A549 (cell line): ENCODE data around the gene GRID1. TPM values are rescaled to one million over a fixed set of nuclear protein-coding genes. Genes with fewer than 3 reads are reported as not detected.

Source experiments
- ATAC-seq, 2 experiments: fragments of 200-7000 bp in 1 of 2; fragments of >200 bp in 1 of 2; cut with Nextera tagmentation in 1 of 2; cut with Tn5 transposase in 1 of 2; 3 replicates each; pipeline versions ENCODE4 v1.8.0 to v1.9.1; 2018 to 2020; ENCODE audit warnings: mild to moderate bottlenecking in 1 of 2, moderate library complexity in 1 of 2
- CTCF ChIA-PET: fragments of 300-600 bp; sonication (Branson Sonifier 250); formaldehyde crosslinking; extraction: SDS; loops from one replicate; lab custom pipeline; 2021; ENCODE audit warnings: antibody characterized with exemption, inconsistent platforms; lab: Yijun Ruan, JAX
- POLR2A ChIA-PET: fragments of 350-600 bp; formaldehyde crosslinking; extraction: SDS; loops from one replicate; lab custom pipeline; 2021; ENCODE audit warnings: antibody characterized with exemption, inconsistent platforms; lab: Yijun Ruan, JAX
- DNase-seq, 2 experiments: peaks; one replicate each; pipeline versions ENCODE4 v3.0.0 to v3.0.0-alpha.2; 2011 to 2016; ENCODE audit warnings: low read depth in 1 of 2, low spot score in 1 of 2
- FAIRE-seq: peaks from 2 replicates; lab custom pipeline; 2011; peaks lifted over from hg19 to GRCh38; lab: Jason Lieb, UNC
- H3K27ac ChIP-seq, 2 experiments: fragments of >200 bp; sonication (Bioruptor Twin); formaldehyde crosslinking; 3 replicates each; pipeline ENCODE4 v1.5.1; 2016 to 2017
- H3K4me1 ChIP-seq: fragments of >200 bp; sonication (Bioruptor Twin); formaldehyde crosslinking; 3 replicates; pipeline ENCODE4 v1.6.1; 2016
- H3K4me2 ChIP-seq: fragments of >200 bp; sonication (Bioruptor Twin); formaldehyde crosslinking; 3 replicates; pipeline ENCODE4 v1.6.1; 2016
- H3K4me3 ChIP-seq: fragments of >200 bp; sonication (Bioruptor Twin); formaldehyde crosslinking; 3 replicates; pipeline ENCODE4 v1.5.1; 2016
- H3K9me3 ChIP-seq: fragments of >200 bp; sonication (Bioruptor Twin); formaldehyde crosslinking; 3 replicates; pipeline ENCODE4 v1.6.1; 2016
- BCL3 ChIP-seq: fragments of >200 bp; sonication (Bioruptor Twin); formaldehyde crosslinking; IDR thresholded peaks from 3 replicates; pipeline ENCODE4 v1.6.1; 2016
- CBX2 ChIP-seq: fragments of 200-600 bp; sonication (generic); IDR thresholded peaks from 2 replicates; pipeline ENCODE4 v1.6.1; 2016; ENCODE audit warnings: low read depth, mild to moderate bottlenecking, borderline replicate concordance
- CBX8 ChIP-seq: fragments of 200-600 bp; sonication (generic); IDR thresholded peaks from 2 replicates; pipeline ENCODE4 v1.6.1; 2016
- CHD4 ChIP-seq: fragments of 200-600 bp; sonication (generic); IDR thresholded peaks from 2 replicates; pipeline ENCODE4 v1.6.1; 2016; ENCODE audit warnings: antibody characterized with exemption, mild to moderate bottlenecking, borderline replicate concordance
- CTCF ChIP-seq: fragments of >200 bp; sonication (Bioruptor Twin); formaldehyde crosslinking; IDR thresholded peaks from 3 replicates; pipeline ENCODE4 v1.5.1; 2016
- ELK1 ChIP-seq: fragments of 150-350 bp; IDR thresholded peaks from 2 replicates; pipeline ENCODE4 v1.6.1; 2014; ENCODE audit warnings: low read depth, mild to moderate bottlenecking, low read length
- ESRRA ChIP-seq: fragments of 150-350 bp; IDR thresholded peaks from 2 replicates; pipeline ENCODE4 v1.6.1; 2014; ENCODE audit warnings: mild to moderate bottlenecking, low read length, borderline replicate concordance
- GATA3 ChIP-seq: IDR thresholded peaks from 2 replicates; pipeline ENCODE4 v1.6.1; 2012; ENCODE audit warnings: borderline replicate concordance
- HDAC2 ChIP-seq: fragments of 200-600 bp; sonication (generic); IDR thresholded peaks from 2 replicates; pipeline ENCODE4 v1.6.1; 2016
- HES2 ChIP-seq: fragments of >200 bp; sonication (Bioruptor Twin); formaldehyde crosslinking; IDR thresholded peaks from 2 replicates; pipeline ENCODE4 v1.6.1; 2016
- HEYL ChIP-seq: fragments of 250-450 bp; sonication (Bioruptor Pico); IDR thresholded peaks from 2 replicates; pipeline ENCODE4 v1.8.0; 2021; ENCODE audit warnings: mild to moderate bottlenecking, moderate library complexity
- HOXB5 ChIP-seq: fragments of 250-450 bp; sonication (Bioruptor Pico); IDR thresholded peaks from 2 replicates; pipeline ENCODE4 v1.5.0; 2020; ENCODE audit warnings: mild to moderate bottlenecking, moderate library complexity
- JUN ChIP-seq, 2 experiments: fragments of >200 bp; sonication (Bioruptor Twin); formaldehyde crosslinking; IDR thresholded peaks; 2 replicates in 1 of 2; 3 replicates in 1 of 2; pipeline ENCODE4 v1.6.1; 2016 to 2017
- KDM1A ChIP-seq: fragments of 200-600 bp; sonication (generic); IDR thresholded peaks from 2 replicates; pipeline ENCODE4 v1.6.1; 2016; ENCODE audit warnings: low read depth, mild to moderate bottlenecking
- MAFK ChIP-seq: fragments of 450-650 bp; IDR thresholded peaks from 2 replicates; pipeline ENCODE4 v1.6.1; 2014; ENCODE audit not compliant: partially characterized antibody
- MAX ChIP-seq: IDR thresholded peaks from 2 replicates; pipeline ENCODE4 v1.6.1; 2012
- MAZ ChIP-seq: fragments of 150-350 bp; IDR thresholded peaks from 2 replicates; pipeline ENCODE4 v1.6.1; 2014; ENCODE audit warnings: antibody characterized with exemption, low read depth, low read length, borderline replicate concordance
- NR3C1 ChIP-seq: fragments of >200 bp; sonication (Bioruptor Twin); formaldehyde crosslinking; IDR thresholded peaks from 3 replicates; pipeline ENCODE4 v1.6.1; 2017
- PHF8 ChIP-seq: fragments of 200-600 bp; sonication (generic); IDR thresholded peaks from 2 replicates; pipeline ENCODE4 v1.6.1; 2016; ENCODE audit warnings: low read depth, mild to moderate bottlenecking, antibody characterized with exemption, moderate library complexity, borderline replicate concordance
- POLR2AphosphoS2 ChIP-seq: conservative IDR thresholded peaks from 2 replicates; pipeline ENCODE4 v1.6.1; 2012; ENCODE audit warnings: low read length, improper control_type of control experiment, inconsistent platforms
- REST ChIP-seq: fragments of 200-600 bp; sonication (generic); IDR thresholded peaks from 2 replicates; pipeline ENCODE4 v1.6.1; 2016; ENCODE audit warnings: antibody characterized with exemption, mild to moderate bottlenecking, moderate library complexity
- RFX5 ChIP-seq: fragments of 450-650 bp; IDR thresholded peaks from 2 replicates; pipeline ENCODE4 v1.7.1; 2014; ENCODE audit warnings: antibody characterized with exemption, mild to moderate bottlenecking, moderate library complexity
- RNF2 ChIP-seq: fragments of 200-600 bp; sonication (generic); IDR thresholded peaks from 2 replicates; pipeline ENCODE4 v1.6.1; 2016; ENCODE audit warnings: low read depth, mild to moderate bottlenecking, antibody characterized with exemption, moderate library complexity, borderline replicate concordance
- SREBF2 ChIP-seq: fragments of 450-650 bp; IDR thresholded peaks from 2 replicates; pipeline ENCODE4 v1.6.1; 2014; ENCODE audit warnings: mild to moderate bottlenecking, moderate library complexity
- ZC3H11A ChIP-seq: fragments of 450-650 bp; IDR thresholded peaks from 2 replicates; pipeline ENCODE4 v1.6.1; 2014; ENCODE audit warnings: antibody characterized with exemption, mild to moderate bottlenecking
- ZNF302 ChIP-seq: fragments of 250-450 bp; sonication (Bioruptor Pico); IDR thresholded peaks from 2 replicates; pipeline ENCODE4 v1.9.0; 2021; ENCODE audit warnings: inconsistent platforms, mild to moderate bottlenecking, moderate library complexity
- whole genome bisulfite sequencing: methylation state at CpG from one replicate; pipeline ENCODE4 v1.1.6; 2017; ENCODE audit errors: missing lambda C conversion rate; 5-methylcytosine and 5-hydroxymethylcytosine counted together
- polyA plus RNA-seq, 4 experiments: library from polyadenylated mRNA; depleted of rRNA in 3 of 4; stranded (reverse); fragments of >200 nt; fragmentation: RNase III in 1 of 4; extraction: RNeasy Plus Mini Kit Qiagen cat#74134 plus additional on column Dnase treatment in 1 of 4; gene quantifications; 2 replicates in 3 of 4; 3 replicates in 1 of 4; pipeline ENCODE4 v1.2.3, GENCODE V29; 2011 to 2017

GRID1 gene
- polyA plus RNA-seq, 2 of the 4 experiments (the other 2 are of a cell fraction): 0.14 to 0.30 TPM

GRCh38 chr10:86191686-86192085 lies 174.9 kb downstream of the GRID1 start:
- no peak overlapping the region for H3K4me3 ChIP-seq
- H3K4me1 ChIP-seq: no peaks in the 10 kb centered on the region
- no peak overlapping the region for H3K27ac ChIP-seq
- WGBS: 5% methylated on average over 4 of the region's 4 CpGs
- H3K9me3 ChIP-seq: no peaks in the 10 kb centered on the region
- no peak overlapping the region for H3K4me2 ChIP-seq
- no peak for TF ChIP-seq ZNF302 (CRISPR knock-in tag)
- TF ChIP-seq HOXB5 (CRISPR knock-in tag): no peak
- no peak for TF ChIP-seq NR3C1
- TF ChIP-seq MAZ: no peak
- no peak for TF ChIP-seq KDM1A
- TF ChIP-seq MAFK: no peak
- no peak for TF ChIP-seq HEYL (CRISPR knock-in tag)
- TF ChIP-seq CBX2: no peak
- TF ChIP-seq ZC3H11A: no peak
- TF ChIP-seq ELK1: no peak
- no peak for TF ChIP-seq RFX5
- no peak for TF ChIP-seq PHF8
- no peak for TF ChIP-seq GATA3
- TF ChIP-seq SREBF2: no peak
- no peak for TF ChIP-seq JUN (IDR thresholded peaks at IDR 0.05)
- TF ChIP-seq MAX: no peak
- TF ChIP-seq CBX8: no peak
- no peak for TF ChIP-seq CTCF
- TF ChIP-seq CHD4: no peak
- no peak for TF ChIP-seq RNF2
- FAIRE-seq (no peak), ATAC-seq (no peak), DNase-seq (no peak)
- ChIA-PET CTCF (no interaction called here), POLR2A (no interaction called here)

- Histone ChIP-seq H3K4me2 (no peak overlapping the region), H3K4me1 (no peaks in the 10 kb centered on the region), H3K4me3 (no peak overlapping the region), H3K9me3 (no peaks in the 10 kb centered on the region), H3K27ac (no peak overlapping the region)
- DNase-seq: no peak
- ChIA-PET POLR2A (interaction anchor here (0.6 kb wide), 1 partner anchor 175 kb away, joined by 4 read pairs; no protein-coding TSS in a partner anchor), CTCF (no interaction called here)
- ATAC-seq: no peak
- FAIRE-seq: no peak
- TF ChIP-seq HES2 (no peak), POLR2AphosphoS2 (no peak), REST (no peak), HDAC2 (no peak), RFX5 (no peak), ZC3H11A (no peak), BCL3 (no peak), ESRRA (no peak)
- 0% methylated on average over 2 of the region's 2 CpGs for WGBS
These were observed 175.4 kb downstream of the GRID1 start for GRCh38 chr10:86191166-86191565.
